ENCODE results near the gene PCIF1. TPM values are rescaled to one million over a fixed set of nuclear protein-coding genes. Genes with fewer than 3 reads are reported as not detected.

PCIF1 gene
- total and polyA plus RNA-seq, 9 of the 15 experiments (the other 6 are each of a cell fraction or from before 2014, with no cell fraction given), result 5.8 to 29.4 (median 11.3) TPM

- TF ChIP-seq POLR2G (IDR thresholded peaks at IDR 0.05; ENCODE audit: low read depth, low read length) (peak; percentile 77), ELF1 (tag; IDR thresholded peaks at IDR 0.05) (peak; percentile 85), POLR2H (tag; IDR thresholded peaks at IDR 0.05; ENCODE audit: low read depth) (peak; percentile 93), ZNF121 (CRISPR knock-in tag; conservative IDR thresholded peaks at IDR 0.05) (peak; percentile 78), NUFIP1 (IDR thresholded peaks at IDR 0.05; ENCODE audit: partially characterized antibody) (peak; percentile 12), PBX2 (CRISPR knock-in tag; IDR thresholded peaks at IDR 0.05; ENCODE audit: low read depth) (no peak), PBX2 (tag; conservative IDR thresholded peaks at IDR 0.05; ENCODE audit: low read depth) (peak; percentile 67), CCNT2 (IDR thresholded peaks at IDR 0.05; ENCODE audit: borderline replicate concordance, extremely low read depth, insufficient read length, low read depth, low read length) (peak; percentile 42), MTA2 (IDR thresholded peaks at IDR 0.05; ENCODE audit: low read depth) (0 out of 2 replicates have a peak, but pooled peaks have one; percentile 9), RNF219 (CRISPR knock-in tag; IDR thresholded peaks at IDR 0.05) (no peak)
Observed at GRCh38 chr20:45972500-45973183, 38.2 kb downstream of the PCIF1 start (continued).

All from K562 (cell line).